ENCODE data around the gene ASB6. TPM values are rescaled to one million over a fixed set of nuclear protein-coding genes. Genes with fewer than 3 reads are reported as not detected.

Gene ASB6
- total and polyA plus RNA-seq, 7 experiments from 2014 or later = 18.5 to 40.9 (median 28.1) TPM

GRCh38 chr9:129604766-129605163 lies 37.2 kb downstream of the ASB6 start:
- Histone ChIP-seq H3K27me3 (ENCODE audit: control insufficient read depth in 2 of 2, insufficient read depth in 2 of 2, low read length in 2 of 2) (no peaks in the 10 kb centered on the region), H3K36me3 (ENCODE audit: control insufficient read depth in 2 of 3, insufficient read depth in 3 of 3, low read length in 3 of 3) (no peaks in the 10 kb centered on the region), H3K4me3 (ENCODE audit: low read length) (no peak overlapping the region), H3K4me1 (ENCODE audit: control insufficient read depth in 2 of 2, insufficient read depth in 2 of 2, low read length in 2 of 2) (peaks cover 16 to 17% of the 10 kb centered on the region in 2 donors), H3K27ac (ENCODE audit: low read depth, low read length) (no peak overlapping the region), H3K9me3 (ENCODE audit: control insufficient read depth in 2 of 3, low read length in 3 of 3) (no peaks in the 10 kb centered on the region)
- ATAC-seq = no peak
- POLR2A ChIA-PET = interaction anchor here (0.7 to 2.3 kb wide), 3 partner anchors 17 to 465 kb away, joined by 5 to 6 read pairs (median 5); partner anchors contain the start of gene IER5L
- Mint-ChIP-seq H3K4me1 (peaks cover 15 to 58% (median 30%) of the 10 kb centered on the region in 7 donors), H3K9me3 (no peaks in the 10 kb centered on the region), H3K4me3 (peak overlapping the region in 4 of 10 donors; percentile 21 to 60 (median 30)), H3K36me3 (no peaks in the 10 kb centered on the region), H3K27me3 (peaks cover 0 to under 1% (median 0%) of the 10 kb centered on the region in 5 donors), H3K27ac (peak overlapping the region in 5 of 9 donors; percentile 14 to 76 (median 63))
- DNase-seq = no peak
- intact Hi-C loops (cut with micrococcal nuclease) = loop anchor here in 1 of 2 donors (5.0 kb wide), 3 partner anchors 37 to 282 kb away; no protein-coding TSS in a partner anchor
- CTCF ChIA-PET = interaction anchor here (1.5 kb wide), 1 partner anchor 468 kb away, joined by 3 read pairs; no protein-coding TSS in a partner anchor

- Histone ChIP-seq H3K36me3 (ENCODE audit: control insufficient read depth in 2 of 3, insufficient read depth in 3 of 3, low read length in 3 of 3) (no peaks in the 10 kb centered on the region), H3K4me3 (ENCODE audit: low read length) (no peak overlapping the region), H3K9me3 (ENCODE audit: control insufficient read depth in 2 of 3, low read length in 3 of 3) (no peaks in the 10 kb centered on the region), H3K4me1 (ENCODE audit: control insufficient read depth in 2 of 2, insufficient read depth in 2 of 2, low read length in 2 of 2) (peaks cover 13 to 14% of the 10 kb centered on the region in 2 donors), H3K27ac (ENCODE audit: low read depth, low read length) (no peak overlapping the region), H3K27me3 (ENCODE audit: control insufficient read depth in 2 of 2, insufficient read depth in 2 of 2, low read length in 2 of 2) (no peaks in the 10 kb centered on the region)
- ATAC-seq = no peak
- DNase-seq = no peak
- H3K27ac Mint-ChIP-seq = peak overlapping the region in 4 of 9 donors; percentile 42 to 76 (median 64)
- H3K4me3 Mint-ChIP-seq = peak overlapping the region in 2 of 10 donors; percentile 25 to 34
- POLR2A ChIA-PET = interaction anchor here (0.7 to 2.3 kb wide), 2 partner anchors 17 to 464 kb away, joined by 5 read pairs; no protein-coding TSS in a partner anchor
- peaks cover 11 to 54% (median 27%) of the 10 kb centered on the region in 7 donors for H3K4me1 Mint-ChIP-seq
- no peaks in the 10 kb centered on the region for H3K36me3 Mint-ChIP-seq
- CTCF ChIA-PET = interaction anchor here (1.5 kb wide), 1 partner anchor 468 kb away, joined by 3 read pairs; no protein-coding TSS in a partner anchor
- intact Hi-C loops (cut with micrococcal nuclease) = no loop called here
- no peaks in the 10 kb centered on the region for H3K9me3 Mint-ChIP-seq
- no peaks in the 10 kb centered on the region for H3K27me3 Mint-ChIP-seq
Observed at GRCh38 chr9:129604056-129604765, 37.7 kb downstream of the ASB6 start.

- peaks cover 0 to 2% (median 0%) of the 10 kb centered on the region in 5 donors for H3K36me3 Mint-ChIP-seq
- intact Hi-C loops (cut with micrococcal nuclease) = no loop called here
- CTCF ChIA-PET = interaction anchor here (0.7 kb wide), 1 partner anchor 472 kb away, joined by 3 read pairs; no protein-coding TSS in a partner anchor
- peak overlapping the region in 1 of 9 donors; percentile 66 for H3K27ac Mint-ChIP-seq
- H3K4me3 ChIP-seq (ENCODE audit: low read length) = no peak overlapping the region
- no peaks in the 10 kb centered on the region for H3K27me3 ChIP-seq (ENCODE audit: control insufficient read depth in 2 of 2, insufficient read depth in 2 of 2, low read length in 2 of 2)
- H3K9me3 Mint-ChIP-seq = no peaks in the 10 kb centered on the region
- H3K4me1 ChIP-seq (ENCODE audit: control insufficient read depth in 2 of 2, insufficient read depth in 2 of 2, low read length in 2 of 2) = peaks cover 20 to 21% of the 10 kb centered on the region in 2 donors
- peak overlapping the region in 1 of 10 donors; percentile 25 for H3K4me3 Mint-ChIP-seq
- peaks cover 19 to 55% (median 31%) of the 10 kb centered on the region in 7 donors for H3K4me1 Mint-ChIP-seq
- H3K27ac ChIP-seq (ENCODE audit: low read depth, low read length) = no peak overlapping the region
- no peak for DNase-seq
- no peaks in the 10 kb centered on the region for H3K9me3 ChIP-seq (ENCODE audit: control insufficient read depth in 2 of 3, low read length in 3 of 3)
- ATAC-seq = peak; percentile 26
- no peaks in the 10 kb centered on the region for H3K36me3 ChIP-seq (ENCODE audit: control insufficient read depth in 2 of 3, insufficient read depth in 3 of 3, low read length in 3 of 3)
- H3K27me3 Mint-ChIP-seq = peaks cover 0 to 8% (median 5%) of the 10 kb centered on the region in 5 donors
- POLR2A ChIA-PET = no interaction called here
Observed at GRCh38 chr9:129602598-129603415, 39.1 kb downstream of the ASB6 start.

- H3K27me3 Mint-ChIP-seq = peaks cover 0 to 8% (median 5%) of the 10 kb centered on the region in 5 donors
- Histone ChIP-seq H3K27ac (ENCODE audit: low read depth, low read length) (no peak overlapping the region), H3K36me3 (ENCODE audit: control insufficient read depth in 2 of 3, insufficient read depth in 3 of 3, low read length in 3 of 3) (no peaks in the 10 kb centered on the region), H3K9me3 (ENCODE audit: control insufficient read depth in 2 of 3, low read length in 3 of 3) (no peaks in the 10 kb centered on the region), H3K4me3 (ENCODE audit: low read length) (no peak overlapping the region), H3K27me3 (ENCODE audit: control insufficient read depth in 2 of 2, insufficient read depth in 2 of 2, low read length in 2 of 2) (no peaks in the 10 kb centered on the region), H3K4me1 (ENCODE audit: control insufficient read depth in 2 of 2, insufficient read depth in 2 of 2, low read length in 2 of 2) (peaks cover 14 to 19% of the 10 kb centered on the region in 2 donors)
- DNase-seq (no peak), ATAC-seq (no peak)
- peaks cover 16 to 48% (median 22%) of the 10 kb centered on the region in 7 donors for H3K4me1 Mint-ChIP-seq
- H3K27ac Mint-ChIP-seq = no peak overlapping the region
- H3K9me3 Mint-ChIP-seq = no peaks in the 10 kb centered on the region
- no peak overlapping the region for H3K4me3 Mint-ChIP-seq
- intact Hi-C loops (cut with micrococcal nuclease) = no loop called here
- ChIA-PET POLR2A (no interaction called here), CTCF (no interaction called here)
- H3K36me3 Mint-ChIP-seq = peaks cover 0 to 2% (median 0%) of the 10 kb centered on the region in 5 donors
Observed at GRCh38 chr9:129601082-129601674, 40.8 kb downstream of the ASB6 start.

GRCh38 chr9:129598089-129598596 lies 43.8 kb downstream of the ASB6 start:
- no peak overlapping the region for H3K27ac ChIP-seq (ENCODE audit: low read depth, low read length)
- H3K36me3 ChIP-seq (ENCODE audit: control insufficient read depth in 2 of 3, insufficient read depth in 3 of 3, low read length in 3 of 3) = no peaks in the 10 kb centered on the region
- Mint-ChIP-seq H3K4me1 (peaks cover 13 to 47% (median 20%) of the 10 kb centered on the region in 7 donors), H3K27me3 (peaks cover 0 to 8% (median 5%) of the 10 kb centered on the region in 5 donors), H3K9me3 (no peaks in the 10 kb centered on the region), H3K36me3 (peaks cover 0 to 2% (median 0%) of the 10 kb centered on the region in 5 donors), H3K27ac (peak overlapping the region in 6 of 9 donors; percentile 4 to 76 (median 58)), H3K4me3 (peak overlapping the region; percentile 54 to 76 (median 67))
- ChIA-PET POLR2A (interaction anchor here (0.6 to 1.7 kb wide), 4 partner anchors 11 to 542 kb away, joined by 3 to 5 read pairs (median 4); partner anchors contain the start of gene IER5L), CTCF (interaction anchor here (0.8 kb wide), 1 partner anchor 459 kb away, joined by 3 read pairs; no protein-coding TSS in a partner anchor)
- no peak for DNase-seq
- H3K27me3 ChIP-seq (ENCODE audit: control insufficient read depth in 2 of 2, insufficient read depth in 2 of 2, low read length in 2 of 2) = no peaks in the 10 kb centered on the region
- H3K9me3 ChIP-seq (ENCODE audit: control insufficient read depth in 2 of 3, low read length in 3 of 3) = no peaks in the 10 kb centered on the region
- ATAC-seq = peak; percentile 20
- intact Hi-C loops (cut with micrococcal nuclease) = no loop called here
- H3K4me3 ChIP-seq (ENCODE audit: low read length) = peak overlapping the region; percentile 46
- peaks cover 10% of the 10 kb centered on the region in 2 donors for H3K4me1 ChIP-seq (ENCODE audit: control insufficient read depth in 2 of 2, insufficient read depth in 2 of 2, low read length in 2 of 2)

All from naive thymus-derived CD4-positive, alpha-beta T cell (primary cell).